Glutamatergic neuron (in vitro differentiated cells): ENCODE measurements around the gene NHERF1. TPM values are rescaled to one million over a fixed set of nuclear protein-coding genes. Genes with fewer than 3 reads are reported as not detected.

Source experiments
- DNase-seq: peaks from one replicate; pipeline ENCODE4 v3.0.0; 2022
- H3K27ac Mint-ChIP-seq: one replicate; pipeline ENCODE4 v1.8.0; 2020; ENCODE audit warnings: mild to moderate bottlenecking, mixed read lengths, inconsistent platforms; ENCODE audit not compliant: unreplicated experiment
- H3K27me3 Mint-ChIP-seq: one replicate; pipeline ENCODE4 v1.8.0; 2020; ENCODE audit warnings: mild to moderate bottlenecking, moderate library complexity, mixed read lengths, inconsistent platforms; ENCODE audit not compliant: unreplicated experiment
- H3K36me3 Mint-ChIP-seq: one replicate; pipeline ENCODE4 v1.8.0; 2020; ENCODE audit warnings: mild to moderate bottlenecking, mixed read lengths, inconsistent platforms; ENCODE audit not compliant: unreplicated experiment
- H3K4me1 Mint-ChIP-seq: one replicate; pipeline ENCODE4 v1.8.0; 2020; ENCODE audit warnings: mild to moderate bottlenecking, low read depth, mixed read lengths, inconsistent platforms; ENCODE audit not compliant: unreplicated experiment
- H3K4me3 Mint-ChIP-seq: one replicate; pipeline ENCODE4 v1.8.0; 2020; ENCODE audit warnings: mild to moderate bottlenecking, mixed read lengths, inconsistent platforms; ENCODE audit not compliant: unreplicated experiment
- H3K9me3 Mint-ChIP-seq: one replicate; pipeline ENCODE4 v1.8.0; 2020; ENCODE audit warnings: mild to moderate bottlenecking, moderate library complexity, mixed read lengths, inconsistent platforms; ENCODE audit not compliant: unreplicated experiment
- CTCF ChIP-seq: fragments of 200-600 bp; sonication (generic); IDR thresholded peaks from one replicate; pipeline ENCODE4 v1.5.0; 2021; ENCODE audit not compliant: partially characterized antibody, unreplicated experiment
- total RNA-seq: library from RNA; stranded (reverse); fragmentation: NEBNext Ultra II Directional; extraction: Animal tissue kit (Norgen Biotek cat#: 25700); gene quantifications from one replicate; pipeline ENCODE4 v1.2.1, GENCODE V29; 2021; ENCODE audit not compliant: unreplicated experiment

Gene NHERF1
- total RNA-seq, 1 donor from 2014 or later: 26.9 TPM

DNA sequence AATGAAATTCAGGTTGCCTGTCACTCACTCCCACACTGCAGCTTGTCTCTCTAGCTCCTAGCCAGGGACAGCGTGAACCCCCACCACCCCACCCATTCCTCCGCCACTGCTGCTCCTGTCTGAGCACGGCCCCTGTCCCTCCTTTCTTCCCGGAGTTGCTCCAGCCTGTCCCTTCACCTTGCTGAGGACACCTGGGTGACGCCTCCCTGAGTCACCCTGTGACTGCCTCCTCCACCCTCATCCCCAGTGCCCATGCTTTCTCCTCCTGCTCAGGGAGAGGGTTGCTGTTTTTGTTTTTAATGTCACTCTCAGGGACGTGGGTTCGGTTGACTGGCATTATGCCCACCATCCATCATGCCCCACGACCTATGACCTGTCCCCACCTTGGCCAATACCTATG lies 53.5 kb downstream of the NHERF1 start:
- no peak for TF ChIP-seq CTCF
- no peak overlapping the region for H3K27ac Mint-ChIP-seq
- H3K4me3 Mint-ChIP-seq: no peak overlapping the region
- H3K27me3 Mint-ChIP-seq: peaks cover 1% of the 10 kb centered on the region
- no peak for DNase-seq
- no peaks in the 10 kb centered on the region for H3K4me1 Mint-ChIP-seq
- peaks cover 6% of the 10 kb centered on the region for H3K9me3 Mint-ChIP-seq
- H3K36me3 Mint-ChIP-seq: peaks cover 4% of the 10 kb centered on the region

DNA sequence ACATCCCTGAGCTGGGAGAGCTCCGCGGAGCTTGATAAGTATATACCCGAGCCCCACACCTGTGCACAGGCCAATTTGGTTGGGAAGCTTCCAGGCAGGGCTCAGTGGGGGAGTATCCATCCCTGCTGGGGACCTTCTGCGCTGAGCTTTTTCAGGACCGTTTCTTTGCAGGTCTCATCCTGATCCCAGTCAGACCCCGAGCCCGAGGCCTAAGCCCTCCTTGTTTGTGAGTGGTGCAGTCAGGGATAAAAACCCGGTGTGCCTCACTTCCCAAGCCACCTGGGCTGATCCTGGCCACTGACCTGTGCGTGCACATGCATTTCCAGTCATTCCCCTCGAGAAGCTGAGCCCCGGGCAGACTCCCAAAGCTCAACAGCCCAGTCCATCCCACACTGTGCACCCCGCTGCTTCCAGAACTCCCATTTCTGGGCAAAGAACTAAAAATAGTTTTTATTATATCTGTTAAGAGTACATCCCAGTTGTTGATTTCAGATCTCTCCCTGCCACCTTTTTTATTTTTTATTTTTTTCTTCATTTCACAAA lies 55.0 kb downstream of the NHERF1 start:
- Mint-ChIP-seq H3K27ac (no peak overlapping the region), H3K4me1 (no peaks in the 10 kb centered on the region), H3K4me3 (no peak overlapping the region), H3K27me3 (peaks cover 1% of the 10 kb centered on the region), H3K9me3 (peaks cover 6% of the 10 kb centered on the region), H3K36me3 (peaks cover 4% of the 10 kb centered on the region)
- no peak for DNase-seq
- no peak for TF ChIP-seq CTCF

DNA sequence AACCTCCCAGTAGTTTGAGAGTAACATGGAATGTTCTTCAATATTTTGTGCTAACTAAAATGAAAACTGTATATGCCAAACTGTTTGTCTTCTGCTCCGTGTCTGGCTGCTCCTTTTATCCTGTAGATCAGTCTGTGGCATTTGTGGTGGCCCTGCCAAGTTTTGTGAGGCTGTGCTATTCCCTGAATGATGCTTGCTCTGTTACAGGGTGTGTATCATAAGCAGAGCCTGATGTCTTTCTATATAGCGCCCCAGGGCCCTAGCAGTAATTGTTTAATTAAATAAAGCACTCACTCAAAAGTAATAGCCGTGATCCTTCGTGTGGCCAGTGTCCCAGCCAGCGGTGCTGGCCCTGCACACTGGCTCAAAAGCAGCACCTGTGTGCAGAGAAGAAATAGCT lies 55.5 kb downstream of the NHERF1 start:
- Mint-ChIP-seq H3K4me1 (no peaks in the 10 kb centered on the region), H3K9me3 (peaks cover 6% of the 10 kb centered on the region), H3K27me3 (peaks cover 1% of the 10 kb centered on the region), H3K36me3 (peaks cover 4% of the 10 kb centered on the region), H3K4me3 (no peak overlapping the region), H3K27ac (no peak overlapping the region)
- DNase-seq: no peak
- no peak for TF ChIP-seq CTCF

- H3K36me3 Mint-ChIP-seq: peaks cover 2% of the 10 kb centered on the region
- peaks cover 1% of the 10 kb centered on the region for H3K27me3 Mint-ChIP-seq
- H3K4me3 Mint-ChIP-seq: no peak overlapping the region
- no peak for TF ChIP-seq CTCF
- H3K4me1 Mint-ChIP-seq: no peaks in the 10 kb centered on the region
- DNase-seq: no peak
- no peak overlapping the region for H3K27ac Mint-ChIP-seq
- peaks cover 6% of the 10 kb centered on the region for H3K9me3 Mint-ChIP-seq
Observed at GRCh38 chr17:74804683-74805082, 56.3 kb downstream of the NHERF1 start.

- peaks cover 4% of the 10 kb centered on the region for H3K36me3 Mint-ChIP-seq
- no peak for DNase-seq
- no peak overlapping the region for H3K4me3 Mint-ChIP-seq
- peaks cover 6% of the 10 kb centered on the region for H3K9me3 Mint-ChIP-seq
- no peak for TF ChIP-seq CTCF
- peaks cover 1% of the 10 kb centered on the region for H3K27me3 Mint-ChIP-seq
- no peaks in the 10 kb centered on the region for H3K4me1 Mint-ChIP-seq
- no peak overlapping the region for H3K27ac Mint-ChIP-seq
Observed at GRCh38 chr17:74805591-74805991, 57.2 kb downstream of the NHERF1 start.
